ENCODE data around the gene UTP14C. TPM values are rescaled to one million over a fixed set of nuclear protein-coding genes. Genes with fewer than 3 reads are reported as not detected.
"Not testable (repeated sequence)": the region's sequence is repeated elsewhere in the genome, so short reads cannot be mapped to it uniquely, and the experiment has no call there.

Gene UTP14C
- polyA plus RNA-seq, 12 donors, result 19.2 to 26.4 (median 22.8) TPM; not detected in 1

GRCh38 chr13:51999510-51999911 lies 25.0 kb upstream of the UTP14C start:
- no peak for DNase-seq

GRCh38 chr13:51999921-52000320 lies 24.6 kb upstream of the UTP14C start:
- no peak for DNase-seq

GRCh38 chr13:52001120-52001731 lies 23.3 kb upstream of the UTP14C start:
- DNase-seq, result no peak

GRCh38 chr13:52002361-52002760 lies 22.1 kb upstream of the UTP14C start:
- DNase-seq, result no peak

- no peak for DNase-seq
These were observed 20.9 kb upstream of the UTP14C start for GRCh38 chr13:52003541-52003940.

- no peak for DNase-seq
These were observed 19.9 kb upstream of the UTP14C start for GRCh38 chr13:52004511-52005170.

- DNase-seq, result no peak
These were observed 18.5 kb upstream of the UTP14C start for GRCh38 chr13:52005841-52006522.

- no peak for DNase-seq
These were observed 17.8 kb upstream of the UTP14C start for GRCh38 chr13:52006523-52007245.

GRCh38 chr13:52009946-52010345 lies 14.5 kb upstream of the UTP14C start:
- no peak for DNase-seq

- DNase-seq, result no peak
These were observed 13.4 kb upstream of the UTP14C start, which contains the start of gene ATP7B for GRCh38 chr13:52010890-52011631. Gene ATP7B (minus strand): TSS chr13:52011450. CDS start chr13:52011337, 113 bp downstream.

- peak; percentile 98 for DNase-seq
These were observed 12.6 kb upstream of the UTP14C start, which contains the start of gene ALG11 for GRCh38 chr13:52011632-52012511. Gene ALG11 (plus strand): TSS chr13:52012398. CDS start chr13:52012419, 21 bp downstream.

- no peak for DNase-seq
These were observed 12.0 kb upstream of the UTP14C start for GRCh38 chr13:52012512-52012836.

GRCh38 chr13:52016296-52016695 lies 8.2 kb upstream of the UTP14C start:
- DNase-seq, result no peak

- no peak for DNase-seq
These were observed 4.3 kb upstream of the UTP14C start for GRCh38 chr13:52020191-52020590.

GRCh38 chr13:52022356-52022755 lies 2.1 kb upstream of the UTP14C start:
- DNase-seq, result no peak

GRCh38 chr13:52025475-52026245 lies 1.2 kb downstream of the UTP14C start:
- no peak for DNase-seq

- no peak for DNase-seq
These were observed 1.7 kb downstream of the UTP14C start for GRCh38 chr13:52026246-52026626.

GRCh38 chr13:52027832-52028231 lies 3.3 kb downstream of the UTP14C start:
- DNase-seq, result no peak

GRCh38 chr13:52029569-52029968 lies 5.1 kb downstream of the UTP14C start:
- no peak for DNase-seq

GRCh38 chr13:52030401-52030800 lies 5.9 kb downstream of the UTP14C start:
- not testable (repeated sequence) for DNase-seq
